ENCODE results near the gene SDF2L1.
"Not testable (repeated sequence)": the region's sequence is repeated elsewhere in the genome, so short reads cannot be mapped to it uniquely, and the experiment has no call there.

The SDF2L1 gene

GRCh38 chr22:21636629-21637218 lies 5.4 kb upstream of the SDF2L1 start:
- no peak for DNase-seq (ENCODE audit: low read depth in 1 of 2, low spot score in 1 of 2)

DNA sequence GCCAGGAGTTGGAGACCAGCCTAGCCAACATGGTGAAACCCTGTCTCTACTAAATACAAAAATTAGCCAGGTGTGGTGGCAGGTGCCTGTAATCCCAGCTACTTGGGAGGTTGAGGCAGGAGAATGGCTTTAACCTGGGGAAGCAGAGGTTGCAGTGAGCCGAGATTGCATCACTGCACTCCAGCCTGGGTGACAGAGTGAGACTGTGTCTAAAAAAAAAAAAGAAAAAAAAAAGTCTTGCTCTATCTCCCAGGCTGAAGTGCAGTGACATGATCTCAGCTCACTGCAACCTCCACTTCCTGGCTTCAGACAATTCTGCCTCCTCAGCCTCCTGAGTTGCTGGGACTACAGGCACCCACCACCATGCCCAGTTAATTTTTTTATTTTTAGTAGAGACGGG lies 4.7 kb upstream of the SDF2L1 start:
- DNase-seq (ENCODE audit: low read depth in 1 of 2, low spot score in 1 of 2), result not testable (repeated sequence)

- DNase-seq (ENCODE audit: low read depth in 1 of 2, low spot score in 1 of 2), result no peak
Measured at GRCh38 chr22:21639359-21639758, 2.7 kb upstream of the SDF2L1 start.

GRCh38 chr22:21640810-21641209 lies 1.3 kb upstream of the SDF2L1 start:
- DNase-seq (ENCODE audit: low read depth in 1 of 2, low spot score in 1 of 2), result no peak

- DNase-seq (ENCODE audit: low read depth in 1 of 2, low spot score in 1 of 2), result no peak
Measured at GRCh38 chr22:21641417-21641788, 699 bp upstream of the SDF2L1 start.

GRCh38 chr22:21642584-21643448 lies 714 bp downstream of the SDF2L1 start:
- DNase-seq (ENCODE audit: low read depth in 1 of 2, low spot score in 1 of 2), result peak in 1 of 2 donors; percentile 17

DNA sequence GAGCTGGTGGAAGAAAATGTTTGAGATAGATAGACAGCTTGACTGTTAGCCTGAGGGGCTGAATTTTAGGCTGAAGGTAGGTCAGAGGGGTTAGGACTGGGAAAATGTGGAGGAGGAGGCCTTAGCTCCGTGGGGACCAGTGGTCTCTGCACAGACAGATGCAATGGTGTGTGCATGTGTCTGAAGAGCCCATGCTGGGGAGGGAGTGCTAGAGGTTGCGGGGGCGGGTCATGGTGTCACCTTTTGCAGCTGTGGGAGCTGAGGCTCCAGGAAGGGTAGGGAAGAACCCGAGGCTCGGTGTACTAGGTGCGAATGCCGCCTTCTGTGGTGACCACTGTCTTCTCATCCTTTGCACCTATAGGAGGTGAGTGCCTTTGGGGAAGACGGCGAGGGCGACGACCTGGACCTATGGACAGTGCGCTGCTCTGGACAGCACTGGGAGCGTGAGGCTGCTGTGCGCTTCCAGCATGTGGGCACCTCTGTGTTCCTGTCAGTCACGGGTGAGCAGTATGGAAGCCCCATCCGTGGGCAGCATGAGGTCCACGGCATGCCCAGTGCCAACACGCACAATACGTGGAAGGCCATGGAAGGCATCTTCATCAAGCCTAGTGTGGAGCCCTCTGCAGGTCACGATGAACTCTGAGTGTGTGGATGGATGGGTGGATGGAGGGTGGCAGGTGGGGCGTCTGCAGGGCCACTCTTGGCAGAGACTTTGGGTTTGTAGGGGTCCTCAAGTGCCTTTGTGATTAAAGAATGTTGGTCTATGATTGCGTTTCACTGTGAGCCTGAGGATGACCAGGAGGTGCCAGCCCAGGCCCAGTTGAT lies 1.6 kb downstream of the SDF2L1 start:
- DNase-seq (ENCODE audit: low read depth in 1 of 2, low spot score in 1 of 2), result no peak

GRCh38 chr22:21645513-21645912 lies 3.4 kb downstream of the SDF2L1 start:
- DNase-seq (ENCODE audit: low read depth in 1 of 2, low spot score in 1 of 2), result not testable (repeated sequence)

- DNase-seq (ENCODE audit: low read depth in 1 of 2, low spot score in 1 of 2), result peak in 1 of 2 donors; percentile 59
Measured at GRCh38 chr22:21646608-21647590, 4.8 kb downstream of the SDF2L1 start.

DNA sequence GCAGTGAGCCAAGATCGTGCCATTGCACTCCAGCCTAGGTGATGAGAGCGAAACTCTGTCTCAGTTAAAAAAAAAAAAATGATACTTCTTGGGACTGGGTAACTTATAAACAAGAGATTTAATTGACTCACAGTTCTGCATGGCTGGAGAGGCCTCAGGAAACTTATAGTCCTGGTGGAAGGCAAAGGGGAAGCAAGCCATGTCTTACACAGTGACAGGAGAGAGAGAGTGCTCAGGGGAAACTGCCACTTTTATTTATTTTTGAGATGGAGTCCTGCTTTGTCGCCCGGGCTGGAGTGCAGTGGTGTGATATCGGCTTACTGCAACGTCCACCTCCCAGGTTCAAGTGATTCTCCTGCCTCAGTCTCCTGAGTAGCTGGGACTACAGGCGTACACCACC lies 8.2 kb downstream of the SDF2L1 start:
- DNase-seq (ENCODE audit: low read depth in 1 of 2, low spot score in 1 of 2), result no peak

GRCh38 chr22:21650823-21651520 lies 8.9 kb downstream of the SDF2L1 start:
- no peak for DNase-seq (ENCODE audit: low read depth in 1 of 2, low spot score in 1 of 2)

- DNase-seq (ENCODE audit: low read depth in 1 of 2, low spot score in 1 of 2), result no peak
Measured at GRCh38 chr22:21651521-21652009, 9.5 kb downstream of the SDF2L1 start.

DNA sequence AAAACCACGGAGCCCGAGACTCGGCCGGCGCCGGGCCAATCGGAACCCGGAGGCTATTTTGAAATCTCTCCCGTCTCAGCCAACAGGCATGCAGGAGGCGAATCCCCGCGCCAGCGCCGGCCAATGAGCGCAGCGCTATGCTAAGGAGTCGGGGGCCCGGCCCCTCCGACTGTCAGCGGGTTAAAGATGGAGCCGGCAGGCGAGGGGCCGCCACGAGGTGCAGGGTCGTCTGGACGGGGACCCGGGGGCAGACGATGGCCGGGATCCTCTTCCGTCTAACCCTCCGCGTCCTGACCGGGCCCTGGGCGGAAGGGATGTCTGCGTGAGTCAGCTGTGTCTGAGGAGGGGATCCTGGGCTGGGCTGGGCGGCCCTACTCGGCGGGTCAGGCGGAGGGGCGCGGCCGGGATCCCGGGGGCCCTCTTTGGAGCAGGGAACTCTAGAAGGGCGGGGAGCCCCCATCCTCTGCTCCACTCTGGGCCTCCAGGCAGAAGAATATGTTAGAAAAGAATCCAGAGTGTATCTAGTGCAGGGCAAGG lies 10.0 kb downstream of the SDF2L1 start:
- peak; percentile 62 to 77 for DNase-seq (ENCODE audit: low read depth in 1 of 2, low spot score in 1 of 2)

DNA sequence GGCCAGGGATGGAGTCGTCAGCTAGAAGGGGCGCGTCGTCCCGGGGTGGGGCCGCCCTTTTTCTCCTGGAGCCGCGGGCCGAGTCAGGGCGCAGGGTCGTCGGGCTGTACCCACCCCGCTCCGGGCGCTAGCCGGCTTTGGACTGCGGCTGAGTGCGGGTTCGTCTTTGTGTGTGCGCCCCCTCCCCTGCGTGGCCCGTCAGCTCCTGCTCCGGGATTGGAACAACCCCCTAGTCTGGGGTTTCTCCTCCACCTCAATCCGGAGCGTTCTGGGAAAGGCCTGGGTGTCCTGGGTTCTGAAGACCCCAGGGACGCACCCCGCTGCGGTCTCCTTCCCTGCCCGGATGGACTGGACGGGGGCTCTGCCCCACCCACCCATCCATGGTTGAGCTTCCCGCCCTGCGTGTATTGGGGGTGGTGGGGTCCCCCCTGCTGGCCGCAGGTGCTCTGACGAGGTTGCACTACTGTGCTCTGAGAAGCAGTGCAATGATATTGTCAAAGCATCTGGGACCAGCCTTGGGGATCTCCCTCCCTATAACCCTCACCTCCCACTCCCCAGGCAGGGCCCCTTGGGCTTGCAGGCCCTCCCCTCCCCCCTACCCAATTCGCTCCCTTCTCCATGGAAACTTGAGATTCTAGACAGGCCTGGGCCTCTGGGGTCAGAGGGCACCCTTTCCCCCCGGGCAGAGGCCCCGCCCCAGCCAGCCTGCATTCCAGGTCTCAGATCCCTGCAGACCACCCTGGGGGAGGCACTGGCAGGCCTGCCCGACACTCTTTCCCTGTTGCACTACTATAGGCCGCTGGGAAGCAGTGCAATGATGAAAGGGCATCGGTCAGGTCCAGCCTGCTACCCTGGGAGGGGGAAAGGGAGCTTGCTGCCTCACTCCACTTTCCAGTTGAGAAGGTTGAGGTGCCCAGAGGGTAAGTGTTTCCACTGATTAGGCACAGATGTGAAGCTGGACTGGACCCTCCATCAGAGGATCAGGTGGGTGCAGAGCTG lies 10.7 kb downstream of the SDF2L1 start:
- DNase-seq (ENCODE audit: low read depth in 1 of 2, low spot score in 1 of 2), result no peak

- DNase-seq (ENCODE audit: low read depth in 1 of 2, low spot score in 1 of 2), result no peak
Measured at GRCh38 chr22:21657020-21657359, 14.9 kb downstream of the SDF2L1 start.

DNA sequence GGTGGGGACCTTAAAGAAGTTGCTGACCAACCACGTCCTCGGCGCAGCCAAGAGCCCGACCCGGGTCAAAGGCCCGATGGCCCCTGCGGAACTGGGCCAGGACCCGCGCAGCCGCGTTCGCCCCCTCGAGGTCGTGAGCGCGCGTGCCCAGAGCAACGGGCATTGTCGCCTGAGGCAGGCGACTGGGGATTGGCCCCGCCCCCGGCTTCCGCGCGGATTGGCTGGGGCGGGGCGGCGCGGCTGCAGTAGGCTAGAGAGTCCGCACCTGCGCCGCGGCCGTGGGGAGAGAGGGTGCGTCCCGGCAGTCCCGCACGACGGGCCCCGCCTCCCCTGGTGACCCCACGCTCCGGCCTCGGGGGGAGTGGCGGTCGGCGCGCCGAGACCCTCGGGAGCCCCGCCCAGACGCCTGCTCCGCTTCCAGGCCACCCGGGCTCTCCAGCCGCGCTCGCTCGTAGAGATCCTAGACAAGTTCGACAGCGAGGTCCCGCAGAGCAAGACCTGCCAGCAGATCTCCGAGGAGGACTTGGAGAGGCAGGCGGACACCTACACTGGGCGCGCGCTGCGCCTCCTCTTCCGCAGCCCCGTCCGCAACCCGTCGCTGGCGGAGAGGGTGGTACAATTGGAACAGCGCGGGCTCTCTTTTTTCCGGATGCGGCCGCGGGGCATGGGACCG lies 15.4 kb downstream of the SDF2L1 start:
- peak; percentile 58 to 69 for DNase-seq (ENCODE audit: low read depth in 1 of 2, low spot score in 1 of 2)

DNA sequence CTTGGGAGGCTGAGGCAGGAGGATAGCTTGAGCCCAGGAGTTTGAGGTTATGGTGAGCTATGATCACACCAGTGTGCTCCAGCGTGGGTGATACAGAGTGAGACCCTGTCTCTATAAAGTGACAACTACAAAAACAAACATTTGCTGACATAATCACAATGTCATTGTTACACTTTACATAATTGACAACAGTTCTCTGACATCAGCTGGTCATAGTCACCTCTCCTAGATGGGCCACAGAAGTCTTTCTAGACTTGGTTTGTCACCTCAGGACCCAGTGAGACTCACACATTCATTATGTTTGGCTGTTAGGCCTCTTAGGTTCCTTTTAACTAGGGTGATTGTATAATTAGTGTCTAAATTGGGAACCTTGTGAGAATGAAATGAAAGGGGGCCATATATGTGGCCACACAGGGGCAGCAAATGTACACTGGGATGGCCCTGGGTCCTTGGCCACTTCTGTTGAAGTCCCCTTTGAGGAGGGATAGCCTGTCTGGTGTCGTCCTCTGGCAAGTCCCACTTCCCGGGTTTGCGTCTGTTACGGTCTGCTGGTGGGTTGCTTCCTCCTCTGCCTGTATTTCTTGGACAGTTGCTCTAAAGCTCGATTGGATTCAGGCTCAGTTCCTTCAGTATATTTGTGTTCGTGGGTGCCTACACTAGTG lies 17.9 kb downstream of the SDF2L1 start:
- DNase-seq (ENCODE audit: low read depth in 1 of 2, low spot score in 1 of 2), result no peak
